DOHH2 (cell line): ENCODE results near the gene UGT8.

Source experiments
- CTCF ChIP-seq: fragments of 200-600 bp; sonication (generic); IDR thresholded peaks from one replicate; pipeline ENCODE4 v1.5.1; 2014; ENCODE audit warnings: antibody characterized with exemption, mild to moderate bottlenecking, low read depth, low read length; ENCODE audit not compliant: poor library complexity, severe bottlenecking
- EZH2phosphoT487 ChIP-seq: fragments of 200-600 bp; sonication (generic); IDR thresholded peaks from 2 replicates; pipeline ENCODE4 v1.6.1; 2017; ENCODE audit warnings: borderline replicate concordance, mild to moderate bottlenecking, antibody characterized with exemption, low read length, moderate library complexity, mixed read lengths

GRCh38 chr4:114727461-114727860, 128.9 kb downstream of the UGT8 start:
- TF ChIP-seq CTCF (no peak), EZH2phosphoT487 (no peak)
